ENCODE data around the gene UNCX.
"Not testable (repeated sequence)": the region's sequence is repeated elsewhere in the genome, so short reads cannot be mapped to it uniquely, and the experiment has no call there.

Gene UNCX

GRCh38 chr7:1249731-1250130, 17.1 kb downstream of the UNCX start:
- no peak for DNase-seq
- in situ Hi-C loops (cut with HindIII; ENCODE audit: low pct_ligation_motif_present, low pct_unique_long_range_greater_than_20kb, low sequenced_read_pairs), result no loop called here

GRCh38 chr7:1250901-1251300, 18.2 kb downstream of the UNCX start:
- no peak for DNase-seq
- in situ Hi-C loops (cut with HindIII; ENCODE audit: low pct_ligation_motif_present, low pct_unique_long_range_greater_than_20kb, low sequenced_read_pairs), result no loop called here

- in situ Hi-C loops (cut with HindIII; ENCODE audit: low pct_ligation_motif_present, low pct_unique_long_range_greater_than_20kb, low sequenced_read_pairs), result no loop called here
- no peak for DNase-seq
Observed at GRCh38 chr7:1251796-1252539, 19.3 kb downstream of the UNCX start.

GRCh38 chr7:1252540-1253090, 19.9 kb downstream of the UNCX start:
- in situ Hi-C loops (cut with HindIII; ENCODE audit: low pct_ligation_motif_present, low pct_unique_long_range_greater_than_20kb, low sequenced_read_pairs), result no loop called here

GRCh38 chr7:1253681-1254181, 21.1 kb downstream of the UNCX start:
- in situ Hi-C loops (cut with HindIII; ENCODE audit: low pct_ligation_motif_present, low pct_unique_long_range_greater_than_20kb, low sequenced_read_pairs), result no loop called here
- no peak for DNase-seq

More at GRCh38 chr7:1252540-1253090, 19.9 kb downstream of the UNCX start:
- DNase-seq, result no peak

- in situ Hi-C loops (cut with HindIII; ENCODE audit: low pct_ligation_motif_present, low pct_unique_long_range_greater_than_20kb, low sequenced_read_pairs), result no loop called here
- no peak for DNase-seq
Observed at GRCh38 chr7:1254281-1255079, 21.8 kb downstream of the UNCX start.

- in situ Hi-C loops (cut with HindIII; ENCODE audit: low pct_ligation_motif_present, low pct_unique_long_range_greater_than_20kb, low sequenced_read_pairs), result no loop called here
- no peak for DNase-seq
Observed at GRCh38 chr7:1255080-1255816, 22.6 kb downstream of the UNCX start.

- no peak for DNase-seq
- in situ Hi-C loops (cut with HindIII; ENCODE audit: low pct_ligation_motif_present, low pct_unique_long_range_greater_than_20kb, low sequenced_read_pairs), result no loop called here
Observed at GRCh38 chr7:1255817-1256340, 23.2 kb downstream of the UNCX start.

GRCh38 chr7:1256621-1257020, 23.9 kb downstream of the UNCX start:
- DNase-seq, result no peak
- in situ Hi-C loops (cut with HindIII; ENCODE audit: low pct_ligation_motif_present, low pct_unique_long_range_greater_than_20kb, low sequenced_read_pairs), result no loop called here

- in situ Hi-C loops (cut with HindIII; ENCODE audit: low pct_ligation_motif_present, low pct_unique_long_range_greater_than_20kb, low sequenced_read_pairs), result no loop called here
- DNase-seq, result no peak
Observed at GRCh38 chr7:1257221-1257620, 24.5 kb downstream of the UNCX start.

- in situ Hi-C loops (cut with HindIII; ENCODE audit: low pct_ligation_motif_present, low pct_unique_long_range_greater_than_20kb, low sequenced_read_pairs), result no loop called here
- DNase-seq, result no peak
Observed at GRCh38 chr7:1257863-1258262, 25.2 kb downstream of the UNCX start.

GRCh38 chr7:1259621-1260243, 27.1 kb downstream of the UNCX start:
- in situ Hi-C loops (cut with HindIII; ENCODE audit: low pct_ligation_motif_present, low pct_unique_long_range_greater_than_20kb, low sequenced_read_pairs), result no loop called here
- DNase-seq, result no peak

GRCh38 chr7:1260244-1260635, 27.6 kb downstream of the UNCX start:
- in situ Hi-C loops (cut with HindIII; ENCODE audit: low pct_ligation_motif_present, low pct_unique_long_range_greater_than_20kb, low sequenced_read_pairs), result no loop called here

GRCh38 chr7:1261036-1261435, 28.4 kb downstream of the UNCX start:
- DNase-seq; in situ Hi-C loops (cut with HindIII; ENCODE audit: low pct_ligation_motif_present, low pct_unique_long_range_greater_than_20kb, low sequenced_read_pairs): not testable (repeated sequence)

More at GRCh38 chr7:1260244-1260635, 27.6 kb downstream of the UNCX start:
- no peak for DNase-seq

GRCh38 chr7:1262441-1262840, 29.8 kb downstream of the UNCX start:
- in situ Hi-C loops (cut with HindIII; ENCODE audit: low pct_ligation_motif_present, low pct_unique_long_range_greater_than_20kb, low sequenced_read_pairs), result no loop called here
- no peak for DNase-seq

- in situ Hi-C loops (cut with HindIII; ENCODE audit: low pct_ligation_motif_present, low pct_unique_long_range_greater_than_20kb, low sequenced_read_pairs), result no loop called here
- DNase-seq, result no peak
Observed at GRCh38 chr7:1263391-1263951, 30.8 kb downstream of the UNCX start.

- DNase-seq, result no peak
- in situ Hi-C loops (cut with HindIII; ENCODE audit: low pct_ligation_motif_present, low pct_unique_long_range_greater_than_20kb, low sequenced_read_pairs), result no loop called here
Observed at GRCh38 chr7:1264345-1265280, 31.9 kb downstream of the UNCX start.
